Central memory CD4-positive, alpha-beta T cell (primary cell): Measurements from ENCODE around the gene SDCCAG8.

ENCODE experiments used
- DNase-seq: peaks from one replicate; pipeline ENCODE4 v3.0.0; 2022

Gene SDCCAG8

GRCh38 chr1:243254927-243255790 is 682 bp upstream of the SDCCAG8 start, which contains the start of gene CEP170:
Gene CEP170, minus strand, starts transcription at chr1:243255281. Its CDS starts 30,001 bp downstream, at chr1:243225280.
- peak; percentile 93 for DNase-seq

DNA sequence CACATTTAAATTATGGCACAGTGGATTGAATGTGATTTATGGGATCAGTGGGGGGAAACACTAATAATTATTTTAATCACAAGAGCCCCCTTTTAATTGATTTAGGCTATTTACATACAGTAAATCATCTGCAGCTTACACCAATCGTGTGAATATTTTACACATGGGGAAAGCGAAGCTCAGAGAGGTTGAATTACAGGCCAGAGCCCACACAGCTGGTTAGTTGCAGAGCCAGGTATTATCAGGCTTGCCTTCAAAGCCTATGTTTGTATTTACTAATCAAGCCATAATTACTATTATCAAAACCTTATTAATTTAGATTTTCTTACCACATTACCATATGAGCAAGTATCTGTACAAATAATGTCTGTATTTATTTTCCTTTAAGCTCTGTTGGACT is 749 bp downstream of the SDCCAG8 start:
- DNase-seq = no peak

- no peak for DNase-seq
Observed at GRCh38 chr1:243257189-243257588, 1.3 kb downstream of the SDCCAG8 start.

- no peak for DNase-seq
Observed at GRCh38 chr1:243258731-243259130, 2.9 kb downstream of the SDCCAG8 start.

- no peak for DNase-seq
Observed at GRCh38 chr1:243260221-243260880, 4.5 kb downstream of the SDCCAG8 start.

- DNase-seq = no peak
Observed at GRCh38 chr1:243261390-243261789, 5.5 kb downstream of the SDCCAG8 start.

GRCh38 chr1:243264717-243265116 is 8.9 kb downstream of the SDCCAG8 start:
- DNase-seq = no peak

DNA sequence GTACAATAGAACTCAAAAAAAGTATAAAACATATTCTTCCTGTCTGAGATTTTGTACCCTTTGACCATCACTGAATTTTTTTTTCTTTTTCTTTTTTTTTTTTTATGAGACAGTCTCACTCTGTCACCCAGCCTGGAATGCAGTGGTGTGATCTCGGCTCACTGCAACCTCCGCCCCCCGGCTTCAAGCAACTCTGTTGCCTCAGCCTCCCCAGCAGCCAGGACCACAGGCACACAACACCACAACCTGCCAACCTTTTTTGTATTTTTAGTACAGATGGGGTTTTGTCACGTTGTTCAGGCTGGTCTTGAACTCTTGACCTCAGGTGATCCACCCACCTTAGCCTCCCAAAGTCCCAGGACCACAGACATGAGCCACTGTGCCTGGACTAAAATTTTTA is 10.4 kb downstream of the SDCCAG8 start:
- DNase-seq = no peak

GRCh38 chr1:243267471-243267880 is 11.6 kb downstream of the SDCCAG8 start:
- DNase-seq = no peak

DNA sequence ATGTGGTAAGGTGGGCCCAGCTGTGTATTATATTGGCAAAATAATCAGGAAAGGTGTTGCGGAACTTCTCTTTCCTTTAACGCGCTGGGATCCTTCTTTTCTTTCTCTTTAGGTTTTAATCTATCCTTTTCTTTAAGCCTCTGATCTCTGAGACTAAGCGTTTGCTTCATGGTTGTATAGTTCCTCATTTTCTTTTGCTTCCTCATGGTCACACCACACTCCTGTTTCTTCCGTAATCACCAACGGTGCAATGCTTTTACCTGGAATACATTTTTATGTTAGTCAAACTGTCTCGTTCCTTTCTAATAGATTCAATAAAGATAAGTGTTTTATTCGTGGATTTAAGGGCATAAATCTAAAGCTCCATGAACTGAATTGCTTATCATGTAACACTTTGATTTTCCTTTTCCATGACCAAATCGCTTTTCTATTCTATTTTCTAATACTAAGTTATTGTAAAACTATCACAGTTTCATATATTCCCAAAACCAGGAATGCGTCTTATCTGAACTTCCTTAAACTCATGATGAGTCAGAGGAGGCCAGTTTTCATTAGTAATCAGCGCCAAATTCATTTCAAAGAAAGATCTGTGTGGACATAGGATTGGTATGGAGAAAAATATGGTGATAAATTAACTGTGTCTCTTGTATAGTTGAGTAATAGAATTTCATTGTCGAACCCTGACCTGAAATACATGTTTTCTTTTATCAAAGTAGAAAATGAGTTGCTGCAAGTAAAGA is 12.2 kb downstream of the SDCCAG8 start:
- DNase-seq = no peak

GRCh38 chr1:243268751-243269460 is 13.1 kb downstream of the SDCCAG8 start:
- no peak for DNase-seq

DNA sequence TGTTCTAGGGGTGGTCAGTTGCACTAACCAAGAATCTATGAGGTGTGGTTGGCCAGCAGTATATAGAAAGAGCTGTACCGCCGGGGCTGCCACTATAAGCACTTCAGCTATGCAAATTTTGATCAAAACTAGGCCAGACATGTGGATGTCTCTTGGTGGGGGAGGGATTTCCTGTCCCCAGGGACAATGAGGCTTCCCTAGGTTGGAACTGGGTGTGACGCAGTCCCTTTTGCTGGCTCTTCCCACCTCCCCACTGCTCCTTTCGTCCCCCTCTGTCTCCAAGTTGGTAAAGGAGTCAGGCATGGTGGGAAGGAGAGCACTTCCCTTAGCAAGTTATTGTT is 13.6 kb downstream of the SDCCAG8 start:
- no peak for DNase-seq

GRCh38 chr1:243270097-243270864 is 14.4 kb downstream of the SDCCAG8 start:
- DNase-seq = no peak

- DNase-seq = no peak
Observed at GRCh38 chr1:243271996-243272395, 16.2 kb downstream of the SDCCAG8 start.

DNA sequence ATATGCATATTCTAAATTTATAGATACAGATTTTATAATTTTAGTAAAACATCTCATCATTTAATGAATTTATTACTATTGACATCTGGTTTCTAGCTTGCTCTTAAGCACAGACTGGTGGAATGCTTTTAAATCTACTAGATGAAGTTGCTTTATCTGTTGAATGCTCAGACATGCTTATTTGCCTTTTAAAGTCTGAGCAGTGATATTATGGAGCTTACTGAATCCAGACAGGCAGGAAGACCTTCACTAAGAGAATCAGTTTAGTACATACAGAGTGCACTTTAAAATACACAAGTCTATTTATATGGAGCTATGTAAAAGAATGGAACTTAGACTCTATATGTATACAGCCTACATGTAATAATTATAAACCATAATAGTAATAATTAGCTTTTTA is 16.6 kb downstream of the SDCCAG8 start:
- no peak for DNase-seq

- DNase-seq = no peak
Observed at GRCh38 chr1:243273506-243273905, 17.7 kb downstream of the SDCCAG8 start.

DNA sequence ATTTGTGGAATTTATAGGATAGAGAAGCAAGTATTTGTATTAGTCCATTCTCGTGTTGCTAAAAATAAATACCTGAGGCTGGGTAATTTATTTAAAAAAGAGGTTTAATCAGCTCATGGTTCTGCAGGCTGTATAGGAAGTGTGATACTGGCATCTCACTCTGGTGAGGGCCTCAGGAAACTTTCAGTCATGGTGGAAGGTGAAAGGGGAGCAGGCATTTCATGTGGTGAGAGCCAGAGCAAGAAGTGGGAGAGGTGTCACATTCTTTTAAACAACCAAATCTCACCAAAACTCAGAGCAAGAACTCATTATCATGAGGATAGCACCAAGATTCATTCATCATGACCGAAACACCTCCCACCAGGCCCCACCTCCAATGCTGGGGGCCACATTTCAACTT is 18.1 kb downstream of the SDCCAG8 start:
- DNase-seq = no peak

DNA sequence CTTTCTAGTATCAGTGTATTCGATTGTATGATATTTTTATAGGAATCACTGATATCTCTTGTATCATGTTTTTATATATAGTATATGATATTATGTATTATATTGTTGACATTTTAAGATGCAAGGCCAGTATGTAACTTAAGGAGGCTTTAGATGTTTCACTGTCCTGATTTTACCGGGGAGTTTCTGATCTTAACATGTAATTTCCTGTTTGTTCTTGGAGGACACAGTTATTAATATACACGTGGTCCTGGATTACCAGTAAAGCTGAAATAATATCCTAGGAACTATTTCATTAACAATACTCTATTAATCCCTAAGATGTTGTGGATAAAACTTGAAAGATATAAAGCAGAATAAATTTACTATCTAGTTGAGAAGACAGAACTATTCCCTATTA is 19.5 kb downstream of the SDCCAG8 start:
- no peak for DNase-seq

DNA sequence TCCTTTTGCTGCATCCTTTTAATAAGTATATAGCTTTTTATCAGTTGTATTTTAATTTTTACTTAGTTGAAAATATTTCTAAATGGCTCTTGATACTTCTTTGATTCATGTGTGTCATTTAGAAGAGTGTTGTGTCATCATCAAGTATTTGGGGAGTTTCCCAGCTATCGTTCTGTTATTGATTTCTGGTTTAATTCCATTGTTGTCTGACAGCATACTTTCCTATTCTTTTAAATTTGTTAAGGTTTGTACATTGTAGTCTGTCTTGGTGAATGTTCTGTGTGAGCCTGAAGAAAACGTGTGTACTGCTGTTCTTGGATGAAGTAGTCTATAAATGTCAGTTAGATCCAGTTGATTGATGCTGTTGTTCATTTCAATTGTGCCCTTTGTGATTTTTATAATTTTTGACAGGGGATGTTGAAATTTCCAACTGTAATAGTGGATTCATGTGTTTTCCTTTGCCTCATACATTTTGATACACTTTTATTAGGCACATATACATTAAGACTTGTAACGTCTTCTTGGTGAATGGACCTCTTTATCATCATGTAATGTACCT is 24.8 kb downstream of the SDCCAG8 start:
- no peak for DNase-seq

GRCh38 chr1:243281672-243282071 is 25.8 kb downstream of the SDCCAG8 start:
- DNase-seq = no peak

- no peak for DNase-seq
Observed at GRCh38 chr1:243286409-243287122, 30.7 kb downstream of the SDCCAG8 start.
